HL-60 (cell line): Measurements from ENCODE around the gene LMF1.

ENCODE experiments used
- DNase-seq, 2 experiments: peaks; one replicate each; pipeline ENCODE4 v3.0.0-alpha.2; 2010 to 2020; ENCODE audit warnings: low read depth in 1 of 2, low spot score in 1 of 2
- H3K27ac ChIP-seq: fragments of 250-450 bp; sonication (Bioruptor Pico); replicated peaks from 2 replicates; pipeline ENCODE4 v1.5.1; 2020; ENCODE audit warnings: mild to moderate bottlenecking, moderate library complexity
- H3K27me3 ChIP-seq: fragments of 250-450 bp; sonication (Bioruptor Pico); 2 replicates; pipeline ENCODE4 v1.5.1; 2021; ENCODE audit warnings: mild to moderate bottlenecking, moderate library complexity; ENCODE audit not compliant: insufficient read depth, poor library complexity, severe bottlenecking
- H3K4me3 ChIP-seq: replicated peaks from 2 replicates; pipeline ENCODE4 v1.5.1; 2011; ENCODE audit warnings: mild to moderate bottlenecking, control low read depth, low read length; ENCODE audit not compliant: insufficient read depth
- GABPA ChIP-seq: IDR thresholded peaks from 2 replicates; pipeline ENCODE4 v1.6.1; 2012; ENCODE audit warnings: low read depth
- POLR2AphosphoS5 ChIP-seq: IDR thresholded peaks from 2 replicates; pipeline ENCODE4 v1.6.1; 2012; ENCODE audit warnings: low read depth
- SPI1 ChIP-seq: IDR thresholded peaks from 2 replicates; pipeline ENCODE4 v1.6.1; 2012; ENCODE audit warnings: low read depth, mild to moderate bottlenecking, borderline replicate concordance
- TF ChIP-seq, protein P1 (sequence below): IDR thresholded peaks from 2 replicates; pipeline ENCODE4 v1.6.1; 2012; ENCODE audit warnings: low read depth; ENCODE audit not compliant: insufficient replicate concordance
- TF ChIP-seq, protein P2 (sequence below): IDR thresholded peaks from one replicate; pipeline ENCODE4 v1.5.1; 2011; ENCODE audit warnings: low read length, control low read depth, inconsistent platforms; ENCODE audit not compliant: insufficient read depth

LMF1 gene

DNA sequence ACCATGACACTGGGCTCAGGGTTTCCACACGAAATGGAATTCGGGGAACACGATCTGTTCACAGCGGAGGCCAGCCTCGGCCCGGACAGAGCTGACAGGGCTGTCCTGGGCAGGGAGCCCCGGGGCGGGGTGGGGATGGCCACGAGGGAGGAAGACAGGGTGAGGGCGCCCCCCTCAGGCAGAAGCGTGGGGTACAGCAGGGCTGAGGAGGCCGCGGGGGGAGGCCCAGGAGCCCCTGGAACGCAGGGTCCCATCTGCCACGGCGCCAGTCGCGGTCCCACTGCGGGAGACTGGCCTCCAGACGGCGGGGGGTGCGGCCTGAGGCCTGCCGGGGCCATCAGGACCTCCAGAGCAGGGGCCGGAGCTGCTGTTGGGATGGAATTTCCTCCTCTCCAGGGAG lies 75.9 kb downstream of the LMF1 start:
- no peak for DNase-seq
- TF ChIP-seq SPI1 = no peak
- no peak for TF ChIP-seq POLR2AphosphoS5
- TF ChIP-seq, protein P1, sequence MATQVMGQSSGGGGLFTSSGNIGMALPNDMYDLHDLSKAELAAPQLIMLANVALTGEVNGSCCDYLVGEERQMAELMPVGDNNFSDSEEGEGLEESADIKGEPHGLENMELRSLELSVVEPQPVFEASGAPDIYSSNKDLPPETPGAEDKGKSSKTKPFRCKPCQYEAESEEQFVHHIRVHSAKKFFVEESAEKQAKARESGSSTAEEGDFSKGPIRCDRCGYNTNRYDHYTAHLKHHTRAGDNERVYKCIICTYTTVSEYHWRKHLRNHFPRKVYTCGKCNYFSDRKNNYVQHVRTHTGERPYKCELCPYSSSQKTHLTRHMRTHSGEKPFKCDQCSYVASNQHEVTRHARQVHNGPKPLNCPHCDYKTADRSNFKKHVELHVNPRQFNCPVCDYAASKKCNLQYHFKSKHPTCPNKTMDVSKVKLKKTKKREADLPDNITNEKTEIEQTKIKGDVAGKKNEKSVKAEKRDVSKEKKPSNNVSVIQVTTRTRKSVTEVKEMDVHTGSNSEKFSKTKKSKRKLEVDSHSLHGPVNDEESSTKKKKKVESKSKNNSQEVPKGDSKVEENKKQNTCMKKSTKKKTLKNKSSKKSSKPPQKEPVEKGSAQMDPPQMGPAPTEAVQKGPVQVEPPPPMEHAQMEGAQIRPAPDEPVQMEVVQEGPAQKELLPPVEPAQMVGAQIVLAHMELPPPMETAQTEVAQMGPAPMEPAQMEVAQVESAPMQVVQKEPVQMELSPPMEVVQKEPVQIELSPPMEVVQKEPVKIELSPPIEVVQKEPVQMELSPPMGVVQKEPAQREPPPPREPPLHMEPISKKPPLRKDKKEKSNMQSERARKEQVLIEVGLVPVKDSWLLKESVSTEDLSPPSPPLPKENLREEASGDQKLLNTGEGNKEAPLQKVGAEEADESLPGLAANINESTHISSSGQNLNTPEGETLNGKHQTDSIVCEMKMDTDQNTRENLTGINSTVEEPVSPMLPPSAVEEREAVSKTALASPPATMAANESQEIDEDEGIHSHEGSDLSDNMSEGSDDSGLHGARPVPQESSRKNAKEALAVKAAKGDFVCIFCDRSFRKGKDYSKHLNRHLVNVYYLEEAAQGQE = no peak
- TF ChIP-seq, protein P2, sequence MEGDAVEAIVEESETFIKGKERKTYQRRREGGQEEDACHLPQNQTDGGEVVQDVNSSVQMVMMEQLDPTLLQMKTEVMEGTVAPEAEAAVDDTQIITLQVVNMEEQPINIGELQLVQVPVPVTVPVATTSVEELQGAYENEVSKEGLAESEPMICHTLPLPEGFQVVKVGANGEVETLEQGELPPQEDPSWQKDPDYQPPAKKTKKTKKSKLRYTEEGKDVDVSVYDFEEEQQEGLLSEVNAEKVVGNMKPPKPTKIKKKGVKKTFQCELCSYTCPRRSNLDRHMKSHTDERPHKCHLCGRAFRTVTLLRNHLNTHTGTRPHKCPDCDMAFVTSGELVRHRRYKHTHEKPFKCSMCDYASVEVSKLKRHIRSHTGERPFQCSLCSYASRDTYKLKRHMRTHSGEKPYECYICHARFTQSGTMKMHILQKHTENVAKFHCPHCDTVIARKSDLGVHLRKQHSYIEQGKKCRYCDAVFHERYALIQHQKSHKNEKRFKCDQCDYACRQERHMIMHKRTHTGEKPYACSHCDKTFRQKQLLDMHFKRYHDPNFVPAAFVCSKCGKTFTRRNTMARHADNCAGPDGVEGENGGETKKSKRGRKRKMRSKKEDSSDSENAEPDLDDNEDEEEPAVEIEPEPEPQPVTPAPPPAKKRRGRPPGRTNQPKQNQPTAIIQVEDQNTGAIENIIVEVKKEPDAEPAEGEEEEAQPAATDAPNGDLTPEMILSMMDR = no peak
- no peak for TF ChIP-seq GABPA
- no peak overlapping the region for H3K4me3 ChIP-seq
- no peaks in the 10 kb centered on the region for H3K27me3 ChIP-seq
- H3K27ac ChIP-seq = no peak overlapping the region

DNA sequence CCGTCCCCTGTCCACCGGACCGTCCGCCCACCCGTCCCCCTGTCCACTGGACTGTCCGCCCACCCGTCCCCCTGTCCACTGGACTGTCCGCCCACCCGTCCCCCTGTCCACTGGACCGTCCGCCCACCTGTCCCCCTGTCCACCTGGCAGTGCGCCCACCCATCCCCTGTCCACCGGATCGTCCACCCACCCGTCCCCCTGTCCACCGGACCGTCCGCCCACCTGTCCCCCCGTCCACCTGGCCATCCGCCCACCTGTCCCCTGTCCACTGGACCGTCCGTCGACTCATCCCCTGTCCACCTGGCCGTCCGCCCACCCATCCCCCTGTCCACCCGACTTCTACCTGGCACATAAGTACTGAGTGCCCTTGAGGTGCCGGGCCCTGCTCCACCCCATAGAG lies 76.6 kb downstream of the LMF1 start:
- no peak for DNase-seq
- Histone ChIP-seq H3K4me3 (no peak overlapping the region), H3K27me3 (no peaks in the 10 kb centered on the region), H3K27ac (no peak overlapping the region)
- TF ChIP-seq SPI1 = no peak
- no peak for TF ChIP-seq POLR2AphosphoS5
- TF ChIP-seq, protein P1 = no peak
- TF ChIP-seq, protein P2 = no peak
- TF ChIP-seq GABPA = no peak

DNA sequence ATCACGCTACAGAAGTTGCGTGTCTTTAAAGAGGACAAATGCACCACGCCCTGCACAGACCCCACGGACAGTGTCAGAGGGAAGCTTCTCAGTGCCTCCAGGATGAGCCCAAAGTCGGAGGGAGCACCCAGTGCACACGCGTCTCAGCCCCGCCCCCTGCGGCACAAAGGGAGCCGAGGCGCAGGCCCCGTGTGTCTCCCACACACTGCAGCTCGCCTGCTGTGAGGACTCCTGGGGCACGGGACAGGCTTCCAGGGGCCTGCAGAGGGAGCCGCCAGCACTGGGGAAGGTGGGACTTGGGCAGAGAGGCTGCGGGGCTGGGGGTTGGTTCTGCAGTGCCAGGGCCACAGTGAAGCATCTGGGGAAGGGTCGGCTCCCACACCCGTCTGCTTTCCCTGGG lies 77.4 kb downstream of the LMF1 start:
- H3K4me3 ChIP-seq = no peak overlapping the region
- TF ChIP-seq GABPA = no peak
- TF ChIP-seq, protein P2 = no peak
- TF ChIP-seq POLR2AphosphoS5 = no peak
- no peak for TF ChIP-seq SPI1
- TF ChIP-seq, protein P1 = no peak
- H3K27me3 ChIP-seq = no peaks in the 10 kb centered on the region
- DNase-seq = no peak
- H3K27ac ChIP-seq = no peak overlapping the region
